Keratinocyte (primary cell): ENCODE data around the gene ENO2. TPM values are rescaled to one million over a fixed set of nuclear protein-coding genes. Genes with fewer than 3 reads are reported as not detected.

Experiments used
- DNase-seq: peaks from one replicate; pipeline ENCODE4 v3.0.0-alpha.2; 2011; ENCODE audit warnings: low read depth, missing footprints, low spot score
- FAIRE-seq: peaks from 2 replicates; lab custom pipeline; 2011; peaks lifted over from hg19 to GRCh38; lab: Jason Lieb, UNC
- H2AFZ ChIP-seq: 2 replicates; pipeline ENCODE4 v1.6.0; 2012; ENCODE audit warnings: low read length, control low read depth, inconsistent platforms; ENCODE audit not compliant: control insufficient read depth
- H3K27ac ChIP-seq: 2 replicates; pipeline ENCODE4 v1.5.1; 2011; ENCODE audit warnings: low read length; ENCODE audit not compliant: control insufficient read depth, insufficient read depth
- H3K27me3 ChIP-seq: 3 replicates; pipeline ENCODE4 v1.6.0; 2011; ENCODE audit warnings: low read length; ENCODE audit not compliant: control insufficient read depth, insufficient read depth; ENCODE audit errors: extremely low read depth
- H3K36me3 ChIP-seq, 2 experiments: 2 replicates in 1 of 2; 3 replicates in 1 of 2; pipeline ENCODE4 v1.5.1; 2011; ENCODE audit warnings: low read length in 2 of 2, mild to moderate bottlenecking in 1 of 2; ENCODE audit not compliant: control insufficient read depth in 2 of 2, insufficient read depth in 2 of 2; ENCODE audit errors: extremely low read depth in 1 of 2
- H3K4me1 ChIP-seq: 3 replicates; pipeline ENCODE4 v1.5.1; 2011; ENCODE audit warnings: low read length; ENCODE audit not compliant: control insufficient read depth, insufficient read depth; ENCODE audit errors: extremely low read depth
- H3K4me2 ChIP-seq: 3 replicates; pipeline ENCODE4 v1.6.0; 2011; ENCODE audit warnings: low read depth, low read length; ENCODE audit not compliant: control insufficient read depth, insufficient read depth; ENCODE audit errors: extremely low read depth
- H3K4me3 ChIP-seq, 3 experiments: fragments of 200-600 bp in 1 of 3; sonication (generic) in 1 of 3; 2 replicates in 2 of 3; 3 replicates in 1 of 3; pipeline ENCODE4 v1.5.1; 2011 to 2016; ENCODE audit warnings: low read length in 3 of 3, mild to moderate bottlenecking in 3 of 3, control low read depth in 2 of 3, inconsistent platforms in 1 of 3, low read depth in 1 of 3, mixed read lengths in 1 of 3, mixed run types in 1 of 3, moderate library complexity in 1 of 3; ENCODE audit not compliant: control insufficient read depth in 2 of 3, insufficient read depth in 2 of 3; ENCODE audit errors: extremely low read depth in 1 of 3
- H3K79me2 ChIP-seq: 2 replicates; pipeline ENCODE4 v1.6.0; 2012; ENCODE audit warnings: low read length; ENCODE audit not compliant: control insufficient read depth, insufficient read depth
- H3K9ac ChIP-seq: 3 replicates; pipeline ENCODE4 v1.6.0; 2011; ENCODE audit warnings: low read length; ENCODE audit not compliant: control insufficient read depth, insufficient read depth; ENCODE audit errors: extremely low read depth
- H3K9me1 ChIP-seq: 3 replicates; pipeline ENCODE4 v1.6.0; 2011; ENCODE audit warnings: low read length; ENCODE audit not compliant: control insufficient read depth, insufficient read depth; ENCODE audit errors: extremely low read depth
- H3K9me3 ChIP-seq: 2 replicates; pipeline ENCODE4 v1.5.1; 2012; ENCODE audit warnings: low read depth, low read length; ENCODE audit not compliant: control insufficient read depth
- H4K20me1 ChIP-seq: 3 replicates; pipeline ENCODE4 v1.6.0; 2011; ENCODE audit warnings: low read length; ENCODE audit not compliant: control insufficient read depth, insufficient read depth; ENCODE audit errors: extremely low read depth
- CTCF ChIP-seq, 3 experiments: IDR thresholded peaks in 1 of 3; conservative IDR thresholded peaks in 1 of 3; optimal IDR thresholded peaks in 1 of 3; 2 replicates in 2 of 3; 3 replicates in 1 of 3; pipeline versions ENCODE3 to v1.5.1; 2011; ENCODE audit warnings: low read length in 3 of 3, mild to moderate bottlenecking in 3 of 3, moderate library complexity in 2 of 3, control low read depth in 1 of 3, inconsistent platforms in 1 of 3; ENCODE audit not compliant: insufficient read depth in 2 of 3; ENCODE audit errors: extremely low read depth in 1 of 3
- EZH2 ChIP-seq: IDR thresholded peaks from one replicate; pipeline ENCODE4 v1.6.1; 2012; ENCODE audit warnings: inconsistent platforms, mild to moderate bottlenecking, low read length, moderate library complexity
- dilution Hi-C: fragments of 300-500 bp; cut with MboI; formaldehyde crosslinking; loops from one replicate; pipeline ENCODE4 v1.7.0; 2020; ENCODE audit warnings: low sequenced_read_pairs; ENCODE audit not compliant: extremely low pct_ligation_motif_present
- polyA plus RNA-seq, 5 experiments: library from polyadenylated mRNA; depleted of rRNA in 3 of 5; stranded (reverse) in 3 of 5; stranded (forward) in 1 of 5; unstranded in 1 of 5; fragments of >200 nt; gene quantifications; 1 replicate in 1 of 5; 2 replicates in 3 of 5; 3 replicates in 1 of 5; pipeline versions ENCODE4 v1.2.1 to v1.2.3, GENCODE V29; 2011 to 2012; ENCODE audit warnings: missing spikeins in 2 of 5, low read depth in 1 of 5, low replicate concordance in 1 of 5

Gene ENO2
- polyA plus RNA-seq, 1 donor (not counting 4 experiments of a cell fraction or from before 2014, with no cell fraction given) = 1.7 TPM

DNA sequence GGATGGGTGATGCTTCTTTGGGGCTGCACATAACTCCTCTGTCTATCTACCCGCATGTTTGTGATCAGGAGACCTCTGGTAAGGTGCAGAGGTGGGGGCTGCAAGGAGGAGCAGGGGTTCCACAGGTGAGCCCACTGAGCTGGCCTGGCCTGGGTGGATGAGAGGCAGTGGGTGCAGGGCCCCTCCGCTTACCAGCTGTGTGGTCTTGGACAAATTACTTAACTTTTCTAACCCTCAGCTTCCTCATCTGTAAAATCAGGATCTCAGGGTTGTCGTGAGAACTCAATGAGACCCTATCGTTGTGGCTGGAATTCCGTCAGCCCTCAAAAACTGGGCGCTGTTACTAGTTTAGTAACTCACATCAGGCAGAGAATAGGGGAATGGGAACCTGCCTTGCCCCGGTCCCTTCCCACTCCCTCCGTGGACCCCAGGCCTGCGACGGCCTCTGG is 44.3 kb downstream of the ENO2 start:
- FAIRE-seq (no peak), DNase-seq (no peak)
- Histone ChIP-seq H3K27me3 (no peaks in the 10 kb centered on the region), H2AFZ (peak overlapping the region; percentile 37), H3K4me2 (peak overlapping the region; percentile 49), H3K4me3 (no peak overlapping the region), H3K79me2 (peaks cover 9% of the 10 kb centered on the region), H3K9me1 (no peaks in the 10 kb centered on the region), H3K9me3 (no peaks in the 10 kb centered on the region), H3K27ac (peak overlapping the region; percentile 20), H3K4me1 (peaks cover 35% of the 10 kb centered on the region), H4K20me1 (no peaks in the 10 kb centered on the region), H3K36me3 (peaks cover 0 to 1% of the 10 kb centered on the region in 2 experiments), H3K9ac (peak overlapping the region; percentile 40)
- TF ChIP-seq CTCF (optimal IDR thresholded peaks at IDR 0.05 in 1 of 3, IDR thresholded peaks at IDR 0.05 in 1 of 3, conservative IDR thresholded peaks at IDR 0.05 in 1 of 3; ENCODE audit: extremely low read depth in 1 of 3, insufficient read depth in 2 of 3, low read length in 3 of 3) = no peak
- TF ChIP-seq EZH2 = no peak
- dilution Hi-C loops = no loop called here

GRCh38 chr12:6959058-6959804 is 44.9 kb downstream of the ENO2 start:
- Histone ChIP-seq H3K36me3 (peaks cover 3 to 4% of the 10 kb centered on the region in 2 experiments), H3K79me2 (peaks cover 15% of the 10 kb centered on the region), H3K4me2 (no peak overlapping the region), H3K9me1 (no peaks in the 10 kb centered on the region), H3K9ac (no peak overlapping the region), H3K9me3 (no peaks in the 10 kb centered on the region), H3K4me1 (peaks cover 36% of the 10 kb centered on the region), H2AFZ (no peak overlapping the region), H3K4me3 (no peak overlapping the region), H3K27me3 (no peaks in the 10 kb centered on the region), H4K20me1 (no peaks in the 10 kb centered on the region), H3K27ac (no peak overlapping the region)
- DNase-seq = no peak
- no peak for FAIRE-seq
- no peak for TF ChIP-seq EZH2
- TF ChIP-seq CTCF (optimal IDR thresholded peaks at IDR 0.05 in 1 of 3, IDR thresholded peaks at IDR 0.05 in 1 of 3, conservative IDR thresholded peaks at IDR 0.05 in 1 of 3; ENCODE audit: extremely low read depth in 1 of 3, insufficient read depth in 2 of 3, low read length in 3 of 3) = no peak
- dilution Hi-C loops = no loop called here
